ENCODE results near the gene TNFSF9.
"Not testable (repeated sequence)": the region's sequence is repeated elsewhere in the genome, so short reads cannot be mapped to it uniquely, and the experiment has no call there.

TNFSF9 gene

DNA sequence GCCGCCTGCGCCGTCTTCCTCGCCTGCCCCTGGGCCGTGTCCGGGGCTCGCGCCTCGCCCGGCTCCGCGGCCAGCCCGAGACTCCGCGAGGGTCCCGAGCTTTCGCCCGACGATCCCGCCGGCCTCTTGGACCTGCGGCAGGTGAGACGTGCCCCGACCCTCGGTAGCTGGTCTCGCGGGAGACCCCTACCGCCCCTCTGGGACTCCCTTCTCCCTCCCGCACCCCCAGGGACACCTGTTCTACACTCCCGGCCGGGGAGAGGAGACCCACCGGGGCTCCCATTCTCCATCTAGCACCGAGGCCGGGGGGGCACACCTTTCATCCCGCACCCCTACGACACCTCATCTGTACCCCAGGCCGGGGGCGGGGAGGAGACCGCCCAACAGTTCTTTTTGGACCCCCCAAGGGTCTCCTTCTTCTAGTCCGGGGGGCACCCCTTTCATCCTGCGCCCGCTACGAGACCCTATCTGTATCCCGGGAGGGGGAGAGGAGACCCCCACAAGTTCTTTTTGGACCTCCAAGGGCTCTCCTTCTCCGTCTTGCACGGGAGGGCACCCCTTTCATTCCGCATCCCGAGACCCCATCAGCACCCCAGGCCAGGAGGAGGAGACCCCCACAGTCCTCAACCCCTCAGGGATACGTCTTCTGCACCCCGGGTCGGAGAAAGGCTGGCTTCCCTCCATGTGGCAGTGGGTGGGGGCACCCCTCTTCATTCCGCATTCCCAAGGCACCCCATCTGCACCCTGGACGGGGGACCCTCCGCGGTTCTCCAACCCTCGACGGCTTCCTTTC lies 533 bp downstream of the TNFSF9 start:
- in situ Hi-C loops (cut with HindIII; ENCODE audit: low sequenced_read_pairs), result no loop called here

DNA sequence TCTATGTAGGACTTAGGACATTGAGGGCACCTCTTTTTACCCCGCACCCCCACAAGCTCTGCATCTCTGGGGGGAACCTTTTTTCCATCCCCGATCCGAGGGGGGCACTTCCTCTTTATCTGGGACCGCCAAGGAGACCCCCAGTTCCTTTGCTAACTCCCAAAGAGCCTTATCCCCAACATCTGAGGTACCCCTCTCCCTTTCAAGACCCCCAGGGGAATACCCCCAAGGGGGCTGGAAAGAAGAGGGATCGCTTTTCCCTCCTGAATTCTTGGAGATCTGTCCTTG lies 1.1 kb downstream of the TNFSF9 start:
- in situ Hi-C loops (cut with HindIII; ENCODE audit: low sequenced_read_pairs), result no loop called here

DNA sequence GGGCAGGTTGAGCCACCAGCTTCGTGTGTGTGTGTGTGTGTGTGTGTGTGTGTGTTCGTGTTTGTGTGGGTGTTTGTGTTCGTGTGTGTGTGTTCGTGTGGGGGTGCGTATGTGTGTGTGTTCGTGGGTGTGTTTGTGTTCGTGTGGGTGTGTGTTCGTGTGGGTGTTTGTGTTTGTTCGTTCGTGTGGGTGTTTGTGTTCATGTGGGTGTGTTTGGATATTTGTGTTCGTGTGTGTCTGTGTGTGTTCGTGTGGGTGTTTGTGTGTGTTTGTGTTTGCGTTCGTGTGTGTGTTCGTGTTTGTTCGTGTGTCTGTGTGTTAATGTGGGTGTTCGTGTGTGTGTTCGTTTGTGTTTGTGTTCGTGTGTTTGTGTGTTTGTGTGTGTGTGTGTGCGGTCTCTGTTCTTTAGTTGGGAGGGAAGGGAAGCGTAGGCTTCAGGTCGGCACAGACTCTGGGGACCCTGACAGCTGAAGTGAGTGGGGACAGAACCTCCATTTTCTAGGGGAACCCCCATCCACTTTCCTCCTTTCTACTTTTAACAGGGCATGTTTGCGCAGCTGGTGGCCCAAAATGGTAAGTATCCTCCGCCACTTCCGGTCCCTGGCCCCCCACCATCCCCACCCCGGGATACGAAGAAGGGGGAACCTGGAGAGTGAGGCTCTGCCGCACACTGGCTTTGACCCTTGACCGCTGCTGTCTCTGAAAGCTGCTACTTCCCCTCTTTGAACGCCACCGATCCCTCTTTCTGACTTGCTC lies 1.6 kb downstream of the TNFSF9 start:
- in situ Hi-C loops (cut with HindIII; ENCODE audit: low sequenced_read_pairs), result no loop called here

DNA sequence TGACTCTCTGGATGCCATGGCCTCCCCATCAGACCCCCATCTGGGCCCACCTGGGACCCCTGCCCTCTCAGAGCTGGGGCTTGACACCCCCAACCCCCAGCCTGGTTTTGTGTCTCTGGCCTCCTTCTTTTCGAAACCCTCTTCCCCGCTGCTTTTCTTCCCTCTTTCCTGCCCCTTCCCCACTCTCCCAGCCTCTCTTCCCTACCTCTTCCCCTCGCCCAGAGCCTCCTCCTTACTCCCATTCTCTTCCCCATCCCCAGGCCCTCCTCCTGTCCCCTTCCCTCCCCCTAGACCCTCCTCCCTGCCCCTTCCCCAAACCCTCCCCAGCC lies 2.1 kb downstream of the TNFSF9 start:
- in situ Hi-C loops (cut with HindIII; ENCODE audit: low sequenced_read_pairs), result no loop called here

DNA sequence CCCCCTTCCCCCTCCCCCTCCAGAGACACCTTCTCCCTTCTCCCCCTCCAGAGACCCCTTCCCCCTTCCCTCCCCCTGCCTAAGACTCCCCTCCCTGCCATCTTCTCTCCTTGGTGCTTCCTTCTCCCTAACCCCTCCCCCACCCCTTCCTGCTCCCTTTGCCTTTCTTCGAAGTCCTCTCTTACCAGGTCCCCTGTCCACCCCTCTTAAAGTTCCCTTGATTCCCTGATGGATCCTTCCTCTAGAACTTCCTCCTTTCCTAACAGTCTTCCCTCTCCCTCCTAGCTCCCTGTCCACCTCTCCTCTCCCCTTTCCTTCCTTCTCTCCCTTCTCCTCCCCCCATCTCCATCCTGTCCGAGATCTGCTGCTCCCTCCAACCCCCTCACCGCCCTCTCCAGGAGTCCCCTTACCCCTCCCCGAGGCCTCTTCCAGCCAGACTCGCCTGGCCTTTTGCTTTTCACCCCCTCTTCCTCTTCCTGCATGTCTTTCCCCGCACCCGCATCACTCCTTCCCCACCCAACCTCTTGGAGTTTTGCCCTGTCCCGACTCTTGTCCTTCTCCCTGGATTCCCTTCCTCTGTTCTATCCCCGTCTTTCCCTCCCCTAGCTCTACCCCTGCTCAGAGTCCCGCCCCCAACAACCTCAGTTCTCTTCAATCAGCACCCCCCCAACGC lies 3.1 kb downstream of the TNFSF9 start:
- in situ Hi-C loops (cut with HindIII; ENCODE audit: low sequenced_read_pairs), result no loop called here

DNA sequence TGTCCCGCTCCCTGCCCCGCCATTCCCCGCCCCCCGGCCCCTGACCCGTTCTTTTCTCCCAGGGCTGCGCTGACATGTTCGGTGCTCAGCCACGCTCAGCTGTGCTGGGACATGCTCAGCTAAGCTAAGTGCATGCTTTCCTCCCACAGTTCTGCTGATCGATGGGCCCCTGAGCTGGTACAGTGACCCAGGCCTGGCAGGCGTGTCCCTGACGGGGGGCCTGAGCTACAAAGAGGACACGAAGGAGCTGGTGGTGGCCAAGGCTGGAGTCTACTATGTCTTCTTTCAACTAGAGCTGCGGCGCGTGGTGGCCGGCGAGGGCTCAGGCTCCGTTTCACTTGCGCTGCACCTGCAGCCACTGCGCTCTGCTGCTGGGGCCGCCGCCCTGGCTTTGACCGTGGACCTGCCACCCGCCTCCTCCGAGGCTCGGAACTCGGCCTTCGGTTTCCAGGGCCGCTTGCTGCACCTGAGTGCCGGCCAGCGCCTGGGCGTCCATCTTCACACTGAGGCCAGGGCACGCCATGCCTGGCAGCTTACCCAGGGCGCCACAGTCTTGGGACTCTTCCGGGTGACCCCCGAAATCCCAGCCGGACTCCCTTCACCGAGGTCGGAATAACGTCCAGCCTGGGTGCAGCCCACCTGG lies 3.7 kb downstream of the TNFSF9 start:
- in situ Hi-C loops (cut with HindIII; ENCODE audit: low sequenced_read_pairs), result no loop called here

DNA sequence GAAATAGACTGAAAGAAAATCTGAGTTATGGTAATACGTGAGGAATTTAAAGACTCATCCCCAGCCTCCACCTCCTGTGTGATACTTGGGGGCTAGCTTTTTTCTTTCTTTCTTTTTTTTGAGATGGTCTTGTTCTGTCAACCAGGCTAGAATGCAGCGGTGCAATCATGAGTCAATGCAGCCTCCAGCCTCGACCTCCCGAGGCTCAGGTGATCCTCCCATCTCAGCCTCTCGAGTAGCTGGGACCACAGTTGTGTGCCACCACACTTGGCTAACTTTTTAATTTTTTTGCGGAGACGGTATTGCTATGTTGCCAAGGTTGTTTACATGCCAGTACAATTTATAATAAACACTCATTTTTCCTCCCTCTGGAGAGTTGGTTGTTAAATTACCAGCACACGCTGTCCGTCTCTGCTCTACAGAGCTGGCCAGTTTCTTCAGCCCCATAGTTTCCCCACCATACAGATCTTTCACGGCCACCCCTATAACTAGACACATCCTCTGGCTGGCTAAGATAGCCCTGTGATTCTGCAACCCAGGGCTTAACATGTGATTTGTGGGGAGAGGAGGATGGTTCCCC lies 4.8 kb downstream of the TNFSF9 start:
- in situ Hi-C loops (cut with HindIII; ENCODE audit: low sequenced_read_pairs), result no loop called here

DNA sequence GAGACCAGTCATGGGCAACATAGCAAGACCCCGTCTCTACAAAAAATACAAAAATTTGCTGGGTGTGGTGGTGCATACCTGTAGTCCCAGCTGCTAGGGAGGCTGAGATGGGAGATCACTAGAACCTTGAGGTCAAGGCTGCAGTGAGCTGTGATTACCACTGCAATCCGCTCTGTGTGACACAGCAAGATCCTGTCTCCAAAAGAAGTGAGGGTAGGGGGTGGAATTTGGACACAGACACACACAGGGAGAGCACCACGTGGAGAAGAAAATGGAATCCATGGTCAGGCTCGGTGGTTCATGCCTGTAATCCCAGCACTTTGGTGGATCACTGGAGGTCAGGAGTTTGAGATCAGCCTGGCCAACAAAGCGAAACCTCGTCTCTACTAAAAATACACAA lies 8.7 kb downstream of the TNFSF9 start:
- in situ Hi-C loops (cut with HindIII; ENCODE audit: low sequenced_read_pairs), result no loop called here

DNA sequence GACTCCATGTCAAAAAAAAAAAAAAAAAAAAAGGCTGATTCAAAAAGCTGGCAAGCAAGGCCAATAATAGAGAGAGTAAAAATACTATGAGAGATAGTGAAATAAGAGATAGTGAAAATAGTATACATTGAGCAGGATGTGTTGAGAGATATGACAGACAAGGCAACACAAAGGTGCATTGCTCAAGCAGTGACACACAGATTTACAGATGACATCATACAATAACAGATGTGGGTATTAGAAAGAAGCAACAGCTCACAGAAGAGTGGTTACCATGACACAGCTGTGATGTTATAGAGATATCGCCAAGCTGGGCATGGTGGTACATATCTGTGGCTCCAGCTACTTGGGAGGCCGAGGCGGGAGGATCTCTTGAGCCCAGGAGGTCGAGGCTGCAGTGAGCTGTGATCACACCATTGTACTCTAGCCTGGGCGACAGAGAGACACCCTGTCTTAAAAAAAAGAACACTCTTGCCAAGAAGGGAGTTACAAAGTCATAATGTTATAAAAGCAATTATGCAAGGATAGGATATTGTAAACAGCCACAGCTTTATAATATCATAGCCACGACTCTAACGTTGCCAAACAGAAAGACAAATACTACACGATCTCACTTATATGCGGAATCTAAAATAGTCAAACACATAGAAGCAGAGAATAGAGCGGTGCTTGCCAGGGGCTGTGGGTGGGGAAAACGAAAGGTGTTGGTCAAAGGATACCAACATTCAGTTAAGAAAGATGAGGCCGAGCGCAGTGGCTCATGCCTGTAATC lies 10.3 kb downstream of the TNFSF9 start:
- in situ Hi-C loops (cut with HindIII; ENCODE audit: low sequenced_read_pairs), result no loop called here

DNA sequence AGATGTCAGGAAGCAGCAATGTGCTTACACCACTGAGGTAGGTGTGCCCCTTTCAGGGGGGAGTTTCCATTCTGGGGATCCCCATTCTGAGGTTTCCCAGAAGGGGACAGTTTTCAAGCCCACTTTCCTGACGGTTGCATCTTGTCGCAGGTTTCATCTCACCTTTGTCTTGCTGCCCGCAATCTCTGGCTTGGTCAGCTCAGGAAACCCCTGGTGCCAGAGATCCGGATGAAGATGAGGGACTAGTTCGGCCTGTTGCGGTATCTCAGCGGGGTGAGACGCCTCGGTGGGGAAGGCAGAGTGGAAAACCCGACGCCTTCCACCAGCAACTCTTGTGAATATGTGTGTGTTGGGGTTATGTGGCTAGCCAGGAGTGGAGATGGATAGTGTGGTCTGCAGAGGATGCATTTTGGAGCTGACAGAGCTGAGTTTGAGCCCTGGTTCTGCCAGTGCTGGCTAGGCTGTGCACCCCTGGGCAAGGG lies 13.1 kb downstream of the TNFSF9 start:
- in situ Hi-C loops (cut with HindIII; ENCODE audit: low sequenced_read_pairs), result no loop called here

DNA sequence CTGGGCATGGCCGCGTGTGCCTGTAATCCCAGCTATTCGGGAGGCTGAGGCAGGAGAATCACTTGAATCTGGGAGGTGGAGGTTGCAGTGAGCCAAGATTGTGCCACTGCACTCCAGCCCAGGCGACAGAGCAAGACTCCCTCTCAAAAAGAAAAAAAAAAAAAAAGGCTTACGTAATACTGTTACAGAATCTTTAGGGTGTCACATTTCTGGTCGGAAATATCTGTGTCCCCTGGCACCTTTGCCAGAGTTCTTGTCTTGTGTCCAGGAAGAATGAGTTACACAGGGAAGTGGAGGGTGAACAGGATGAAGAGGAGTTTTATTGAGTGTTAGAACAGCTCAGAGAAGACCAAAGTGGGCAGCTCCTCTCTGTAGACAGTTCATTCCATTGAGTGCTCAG lies 19.9 kb downstream of the TNFSF9 start:
- in situ Hi-C loops (cut with HindIII; ENCODE audit: low sequenced_read_pairs), result not testable (repeated sequence)

DNA sequence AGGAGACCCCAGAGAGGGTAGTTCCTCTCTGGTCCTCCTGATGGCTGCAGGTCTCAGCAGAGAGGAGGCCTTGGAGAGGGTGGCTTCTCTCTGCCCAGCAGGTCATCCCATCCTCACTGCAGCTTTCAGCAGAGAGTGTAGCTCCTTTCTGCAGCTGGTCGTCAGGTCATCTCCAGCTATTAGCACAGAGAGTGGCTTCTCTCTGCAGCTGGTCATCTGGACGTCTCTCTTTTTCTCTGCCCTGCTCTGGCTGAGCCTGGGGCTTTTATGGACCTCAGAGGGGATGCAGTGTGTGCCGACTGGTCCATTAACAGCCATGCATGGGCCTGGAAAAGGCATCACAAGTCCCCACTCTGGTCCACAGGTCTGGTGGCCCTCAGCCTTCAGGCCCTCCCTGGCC lies 20.3 kb downstream of the TNFSF9 start:
- in situ Hi-C loops (cut with HindIII; ENCODE audit: low sequenced_read_pairs), result no loop called here

DNA sequence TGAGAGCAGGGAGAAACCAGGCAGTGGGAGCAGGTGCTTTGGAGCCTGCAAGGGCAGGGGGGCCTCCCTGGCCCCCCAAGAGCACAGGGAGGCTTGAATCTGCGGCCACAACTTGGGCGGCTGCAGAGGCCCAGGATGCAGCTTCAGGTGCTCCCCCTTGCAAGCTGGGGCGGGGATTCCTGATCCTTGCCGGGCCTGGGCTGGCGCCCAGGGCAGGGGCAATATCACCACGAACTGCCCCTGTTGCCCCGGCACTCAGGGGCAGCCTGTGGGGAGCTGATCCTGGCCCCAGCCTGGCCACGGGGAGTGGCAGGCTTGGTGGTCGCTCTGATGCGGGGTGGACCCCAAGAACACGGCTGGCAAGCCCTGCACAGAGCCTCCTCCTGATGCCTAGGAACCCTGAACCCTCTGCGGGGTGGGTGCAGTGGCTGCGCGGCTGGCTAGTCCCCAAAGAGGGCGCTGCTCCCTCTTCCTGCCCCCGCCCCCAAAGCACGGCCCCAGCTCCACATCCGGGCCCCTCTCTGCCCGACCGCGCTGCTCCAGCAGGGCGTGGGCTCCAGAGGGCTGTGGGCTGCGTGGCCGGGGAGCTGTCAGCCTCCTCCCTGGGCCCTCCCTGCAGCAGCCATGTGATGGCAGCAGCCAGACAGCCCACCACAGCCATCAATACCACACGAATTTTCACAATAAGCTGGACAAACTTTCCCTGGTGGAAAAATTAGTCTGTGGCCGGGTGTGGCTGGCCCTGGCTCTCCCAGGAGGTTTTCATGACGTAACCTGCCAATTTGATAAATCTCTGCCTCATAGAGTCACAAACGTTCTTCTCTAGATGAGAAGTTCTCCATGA lies 21.0 kb downstream of the TNFSF9 start:
- in situ Hi-C loops (cut with HindIII; ENCODE audit: low sequenced_read_pairs), result no loop called here

DNA sequence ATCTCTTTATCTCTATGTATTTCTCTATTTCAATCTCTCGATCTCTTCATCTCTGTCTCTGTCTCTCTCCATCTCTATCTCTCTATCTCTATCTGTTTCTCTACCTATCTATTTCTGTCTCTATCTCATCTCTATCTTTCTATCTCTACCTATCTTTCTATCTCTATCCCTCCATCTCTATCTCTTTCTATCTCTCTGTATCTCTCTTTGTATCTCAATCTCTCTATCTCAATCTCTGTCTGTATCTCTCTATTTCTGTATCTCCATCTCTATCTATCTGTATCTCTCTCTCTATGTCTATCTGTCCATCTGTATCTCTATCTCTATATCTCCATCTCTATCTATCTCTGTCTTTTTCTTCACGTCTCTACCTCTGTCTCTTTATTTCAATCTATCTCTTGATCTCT lies 25.2 kb downstream of the TNFSF9 start:
- in situ Hi-C loops (cut with HindIII; ENCODE audit: low sequenced_read_pairs), result no loop called here

DNA sequence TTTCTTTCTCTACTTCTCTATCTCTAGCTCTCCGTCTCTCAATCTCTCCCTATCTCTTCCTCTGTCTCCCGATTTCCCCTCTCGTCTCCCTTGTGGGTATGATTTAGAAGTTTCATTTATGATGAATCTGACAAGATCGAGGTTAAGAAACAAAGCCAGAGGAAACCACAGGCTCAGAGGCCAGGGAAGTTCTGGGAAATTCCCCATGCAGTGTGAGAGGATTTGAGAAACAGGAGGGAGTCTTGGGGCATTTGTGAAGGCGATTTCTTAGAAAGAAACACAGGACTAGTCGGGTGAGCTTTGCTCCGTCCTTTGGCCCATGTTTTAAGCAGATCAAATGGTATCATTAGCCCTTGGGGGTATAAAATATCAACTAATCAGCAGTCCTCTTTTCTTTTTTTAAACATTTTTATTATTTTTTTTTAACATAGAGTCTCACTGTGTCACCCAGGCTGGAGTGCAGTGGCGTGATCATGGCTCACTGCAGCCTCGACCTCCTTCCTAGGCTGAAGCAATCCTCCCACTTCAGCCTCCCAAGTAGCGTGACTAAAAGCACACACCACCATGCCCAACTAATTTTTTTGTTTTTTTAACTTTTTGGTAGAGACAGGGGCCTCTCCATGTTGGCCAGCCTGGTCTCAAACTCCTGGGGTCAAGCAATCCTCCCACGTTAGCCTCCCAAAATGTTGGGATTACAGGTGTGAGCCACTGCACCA lies 25.8 kb downstream of the TNFSF9 start:
- in situ Hi-C loops (cut with HindIII; ENCODE audit: low sequenced_read_pairs), result no loop called here

DNA sequence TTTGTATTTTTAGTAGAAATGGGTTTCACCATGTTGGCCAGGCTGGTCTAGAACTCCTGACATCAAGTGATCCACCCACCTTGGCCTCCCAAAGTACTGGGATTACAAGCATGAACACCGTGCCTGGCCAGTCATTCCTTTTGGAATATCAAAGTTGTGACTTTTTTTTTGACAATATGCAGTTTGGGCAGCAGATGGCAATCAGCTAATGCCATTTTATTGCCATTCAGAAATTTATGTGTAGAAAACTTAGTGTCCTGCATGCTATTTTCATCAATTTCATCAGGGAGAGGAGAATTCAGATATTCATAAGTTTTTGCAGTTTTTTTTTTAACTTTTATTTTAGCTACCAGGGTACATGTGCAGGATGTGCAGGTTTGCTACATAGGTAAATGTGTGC lies 31.6 kb downstream of the TNFSF9 start:
- in situ Hi-C loops (cut with HindIII; ENCODE audit: low sequenced_read_pairs), result not testable (repeated sequence)

DNA sequence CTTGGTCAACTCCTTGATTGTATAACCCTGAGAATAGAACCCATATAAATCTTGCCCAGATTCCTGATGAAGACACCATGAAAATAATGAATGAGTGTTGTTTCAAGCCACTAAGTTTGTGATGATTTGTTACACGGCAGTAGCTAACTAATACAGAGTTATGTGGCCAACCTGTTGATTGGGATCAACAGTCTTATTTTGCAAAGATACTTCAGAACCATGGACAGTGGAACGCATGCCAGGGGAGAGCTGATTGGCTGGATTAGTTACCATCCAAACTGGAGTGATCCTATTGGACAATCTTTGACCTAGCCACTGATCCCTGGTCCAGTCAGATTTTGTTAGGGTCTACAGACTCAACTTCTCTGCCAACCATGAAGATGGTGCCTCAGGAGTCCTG lies 33.6 kb downstream of the TNFSF9 start:
- in situ Hi-C loops (cut with HindIII; ENCODE audit: low sequenced_read_pairs), result no loop called here

DNA sequence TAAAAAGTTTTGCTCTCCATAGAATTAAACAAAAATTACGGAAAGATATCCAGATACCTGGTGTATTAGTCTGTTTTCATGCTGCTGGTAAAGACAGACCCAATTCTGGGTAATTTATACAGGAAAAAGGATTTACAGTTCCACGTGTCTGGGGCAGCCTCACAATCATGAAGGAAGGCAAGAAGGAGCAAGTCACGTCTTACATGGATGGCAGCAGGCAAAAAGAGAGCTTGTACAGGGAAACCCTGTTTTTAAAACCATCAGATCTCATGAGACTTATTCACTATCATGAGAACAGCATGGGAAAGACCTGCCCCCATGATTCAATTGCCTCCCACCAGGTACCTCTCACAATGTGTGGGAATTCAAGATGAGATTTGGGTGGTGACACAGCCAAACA lies 35.9 kb downstream of the TNFSF9 start:
- in situ Hi-C loops (cut with HindIII; ENCODE audit: low sequenced_read_pairs), result not testable (repeated sequence)

DNA sequence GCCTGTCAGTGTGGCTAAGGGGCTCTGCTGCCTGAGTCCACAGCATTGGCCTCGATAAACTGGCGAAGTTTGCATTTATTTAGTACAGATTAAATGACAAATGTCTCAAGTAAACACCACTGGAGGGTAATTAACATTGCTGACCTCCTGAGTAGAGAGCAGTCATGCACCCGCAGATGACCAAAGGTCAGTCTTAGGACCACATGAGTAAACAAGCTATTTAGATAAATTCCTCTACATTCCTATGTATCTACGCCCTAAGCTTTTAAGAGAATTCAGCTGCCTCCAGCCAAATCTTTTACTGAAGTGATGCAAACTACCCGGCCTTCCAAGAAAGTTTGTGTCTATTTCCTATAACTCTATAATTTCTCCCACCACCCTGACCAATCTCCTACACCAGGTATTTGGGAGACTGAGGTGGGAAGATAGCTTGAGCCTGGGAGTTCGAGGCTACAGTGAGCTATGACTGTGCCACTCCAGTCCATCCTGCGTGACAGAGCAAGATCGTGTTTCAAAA lies 37.2 kb downstream of the TNFSF9 start:
- in situ Hi-C loops (cut with HindIII; ENCODE audit: low sequenced_read_pairs), result no loop called here

Measured in endothelial cell of hepatic sinusoid (primary cell).